Measurements from ENCODE around the gene NCAPD3.

GRCh38 chr11:134243913-134244312, 20.1 kb upstream of the NCAPD3 start:
- TF ChIP-seq GATA2 (IDR thresholded peaks at IDR 0.05; ENCODE audit: low read depth, low read length): no peak
- TF ChIP-seq GATA3 (IDR thresholded peaks at IDR 0.05; ENCODE audit: low read depth, low read length): no peak

Measured in SH-SY5Y (cell line).